Renal cortex interstitium (tissue), 11 donors: ENCODE results near the gene ENG. TPM values are rescaled to one million over a fixed set of nuclear protein-coding genes. Genes with fewer than 3 reads are reported as not detected.

ENCODE experiments used
- DNase-seq, 11 donors: peaks; one replicate each; pipeline ENCODE4 v3.0.0-alpha.2; 2013; ENCODE audit warnings: low read depth in 9 of 11, low spot score in 4 of 11; ENCODE audit errors: extremely low read depth in 1 of 11
- polyA plus RNA-seq, 3 donors: library from polyadenylated mRNA; unstranded; fragments of 120-200 nt; gene quantifications; one replicate each; pipeline ENCODE4 v1.2.1, GENCODE V29; 2013; ENCODE audit not compliant: insufficient read length in 3 of 3

ENG gene
- polyA plus RNA-seq, 3 donors: 75.7 to 92.9 (median 83.7) TPM

- peak in 1 of 11 donors; percentile 24 for DNase-seq
Observed at GRCh38 chr9:127809540-127810377, 44.7 kb downstream of the ENG start.

DNA sequence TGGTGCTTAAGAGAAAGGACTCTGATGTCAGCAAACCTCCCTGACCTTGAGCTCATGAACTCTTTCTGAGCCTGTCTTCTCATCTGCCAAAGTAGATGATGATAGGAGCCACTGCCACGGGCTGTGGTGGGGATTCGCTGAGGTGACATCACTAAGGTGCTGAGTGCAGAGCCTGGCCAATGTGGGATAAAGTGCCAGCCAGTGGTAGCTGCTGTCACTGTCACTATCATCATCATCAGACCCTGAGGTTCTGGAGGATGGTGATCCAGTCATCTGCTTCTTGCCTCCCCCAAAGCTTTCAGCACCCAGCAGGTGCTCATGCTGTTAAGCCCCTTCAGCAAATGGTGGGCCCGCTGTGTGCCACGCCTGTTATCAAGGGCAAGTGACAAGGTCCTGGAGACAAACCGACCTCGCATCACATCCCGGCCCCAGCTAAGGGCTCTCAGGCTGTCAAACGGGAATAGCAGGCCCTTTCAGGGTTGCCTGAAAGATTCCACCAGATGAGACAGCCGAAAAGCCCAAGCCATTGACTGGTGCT lies 45.4 kb downstream of the ENG start:
- DNase-seq: no peak

- DNase-seq: no peak
Observed at GRCh38 chr9:127808347-127809001, 46.0 kb downstream of the ENG start.

DNA sequence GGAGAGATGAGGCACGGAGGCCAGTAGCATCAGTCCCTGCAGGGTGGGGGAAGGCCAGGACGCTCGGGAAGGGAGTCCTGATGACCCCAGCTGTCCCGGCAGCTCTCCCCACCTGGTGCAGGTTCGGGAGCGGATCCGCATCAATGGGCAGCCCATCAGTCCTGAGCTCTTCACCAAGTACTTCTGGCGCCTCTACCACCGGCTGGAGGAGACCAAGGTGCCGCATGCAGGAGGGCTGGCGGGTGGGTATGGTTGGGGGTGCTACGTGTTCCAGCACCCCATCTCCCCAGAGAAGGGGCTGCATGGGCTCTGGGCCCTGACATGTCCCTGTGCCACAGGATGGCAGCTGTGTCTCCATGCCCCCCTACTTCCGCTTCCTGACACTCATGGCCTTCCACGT lies 47.6 kb downstream of the ENG start:
- DNase-seq: no peak

DNA sequence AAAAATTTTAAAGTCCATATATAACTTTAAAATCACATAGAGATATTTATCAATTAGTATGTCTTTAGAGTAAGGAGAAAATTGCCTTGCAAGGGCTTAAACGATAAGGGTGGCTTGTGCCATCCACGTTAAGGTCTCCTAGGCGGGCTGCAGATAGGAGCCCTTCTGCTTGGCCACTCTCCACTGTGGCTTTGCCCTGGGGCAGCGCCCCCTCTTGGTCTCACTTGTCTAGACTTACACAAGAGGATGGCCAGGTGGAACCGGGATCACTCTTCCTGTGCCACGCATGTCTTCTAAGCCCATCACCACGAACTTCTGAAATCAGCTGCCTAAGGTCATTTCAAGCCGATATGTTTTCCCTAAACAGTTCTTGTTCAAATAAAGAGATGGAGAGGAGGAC lies 48.8 kb downstream of the ENG start:
- DNase-seq: no peak

GRCh38 chr9:127803507-127804352 lies 50.7 kb downstream of the ENG start:
- DNase-seq: no peak

GRCh38 chr9:127802576-127803443 lies 51.6 kb downstream of the ENG start, which contains the start of gene FPGS:
FPGS (plus strand) TSS chr9:127802882; CDS start chr9:127802925, 43 bp downstream.
- DNase-seq: peak in 10 of 11 donors; percentile 52 to 83 (median 76)

DNA sequence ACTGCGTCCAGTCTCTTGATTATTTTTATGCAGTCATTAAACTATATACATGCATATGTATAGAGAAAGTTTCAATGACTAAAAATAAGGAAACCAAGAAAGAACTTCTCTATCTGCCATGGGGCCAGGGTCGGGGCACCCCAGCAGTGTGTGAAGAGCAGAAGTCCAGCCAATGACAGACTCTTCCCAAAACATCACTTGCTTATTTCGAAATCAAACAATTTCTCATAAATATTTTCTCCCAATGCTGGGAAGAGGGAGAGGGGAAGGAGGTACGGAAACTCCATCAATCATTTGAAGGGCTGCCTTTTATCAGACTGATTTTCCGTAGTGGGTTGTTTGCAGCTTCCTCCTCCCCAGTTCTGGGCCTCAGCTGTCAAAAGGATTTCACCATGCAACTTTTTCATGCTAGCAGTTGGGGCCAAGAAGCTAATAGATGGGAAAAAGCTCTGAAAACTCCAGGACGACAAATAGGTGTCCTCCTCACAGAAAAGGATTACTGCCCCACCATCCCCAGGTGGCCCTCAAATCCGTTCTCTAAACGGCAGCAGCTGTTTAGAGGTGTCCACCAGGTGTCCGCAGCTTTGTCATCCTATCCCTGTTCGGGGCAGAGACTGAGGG lies 52.4 kb downstream of the ENG start:
- DNase-seq: no peak

DNA sequence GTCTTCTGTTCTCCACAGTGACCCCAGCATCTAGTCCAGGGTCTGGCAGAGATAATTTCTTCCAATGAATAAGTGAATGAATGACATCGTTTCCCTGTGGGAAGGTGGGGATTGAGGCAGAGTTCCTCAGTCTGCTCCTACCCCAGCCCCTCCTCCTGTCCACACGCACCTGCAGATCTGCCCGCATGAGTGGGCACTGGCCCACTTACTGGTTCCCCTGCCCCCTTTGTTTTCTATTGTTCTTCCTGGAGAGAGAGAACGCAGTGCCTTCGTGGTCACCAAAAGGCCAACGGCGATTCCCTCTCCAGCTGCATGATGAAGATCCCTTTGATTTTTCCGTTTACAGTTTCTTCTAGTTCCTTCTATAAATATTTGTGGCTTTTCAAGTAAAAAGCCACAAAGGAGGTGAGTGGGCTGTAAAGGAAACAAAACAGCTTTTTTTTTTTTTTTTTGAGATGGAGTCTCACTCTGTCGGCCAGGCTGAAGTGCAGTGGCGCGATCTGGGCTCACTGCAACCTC lies 57.5 kb downstream of the ENG start:
- no peak for DNase-seq

DNA sequence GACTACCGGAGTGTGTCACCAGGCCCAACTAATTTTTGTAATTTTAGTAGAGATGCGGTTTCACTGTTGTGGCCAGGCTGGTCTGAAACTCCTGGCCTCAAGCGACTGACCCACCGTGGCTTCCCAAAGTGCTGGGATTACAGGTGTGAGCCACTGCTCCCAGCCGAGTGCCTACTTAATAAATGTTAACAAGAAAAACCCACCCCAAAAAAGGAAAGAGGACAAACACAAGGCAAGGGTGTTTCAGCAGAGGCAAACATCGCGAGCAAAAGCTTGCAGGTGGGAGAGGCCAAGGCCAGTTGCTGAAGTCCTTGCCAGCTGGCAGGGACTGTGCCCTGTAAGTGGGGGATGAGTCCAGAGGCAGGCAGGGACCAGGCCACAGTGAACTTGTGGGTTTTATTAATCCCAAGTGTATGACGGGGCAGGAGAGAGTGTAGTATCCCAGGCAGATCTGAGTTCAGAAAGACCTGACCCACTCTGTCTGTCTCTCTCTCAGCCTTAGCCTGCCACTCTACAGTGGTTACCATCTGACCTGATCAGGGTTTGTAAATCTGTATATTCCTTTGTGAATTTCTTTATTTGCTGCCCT lies 58.1 kb downstream of the ENG start:
- no peak for DNase-seq

- DNase-seq: no peak
Observed at GRCh38 chr9:127794001-127794791, 60.3 kb downstream of the ENG start.

DNA sequence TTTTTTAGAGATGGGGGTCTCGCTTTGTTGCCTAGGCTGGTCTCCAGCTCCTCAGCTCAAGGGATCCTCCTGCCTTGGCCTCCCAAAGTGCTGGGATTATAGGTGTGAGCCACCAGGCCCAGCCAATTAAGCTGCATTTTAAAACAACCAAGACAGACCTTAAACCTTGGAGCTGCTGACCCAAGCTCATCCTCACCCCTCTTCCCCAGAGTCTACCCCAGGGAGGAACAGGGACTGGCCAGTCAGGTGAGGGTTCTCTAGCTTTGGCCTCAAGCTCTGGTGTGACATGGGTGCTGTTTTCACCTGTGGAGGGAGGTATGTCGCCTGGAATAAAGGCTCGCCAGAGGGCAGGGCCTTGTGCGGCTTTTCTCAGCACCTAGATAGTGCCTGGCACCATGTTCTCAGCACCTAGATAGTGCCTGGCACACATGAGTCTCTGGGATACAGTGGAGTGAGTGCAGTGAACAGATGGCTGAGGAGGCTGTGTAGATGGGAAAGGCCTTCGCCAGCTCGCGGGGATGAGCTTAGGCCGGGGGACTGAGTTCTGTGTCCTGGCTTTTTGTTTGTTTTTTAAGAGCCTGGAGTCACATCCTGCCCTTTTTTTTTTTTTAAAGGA lies 61.3 kb downstream of the ENG start:
- DNase-seq: no peak

DNA sequence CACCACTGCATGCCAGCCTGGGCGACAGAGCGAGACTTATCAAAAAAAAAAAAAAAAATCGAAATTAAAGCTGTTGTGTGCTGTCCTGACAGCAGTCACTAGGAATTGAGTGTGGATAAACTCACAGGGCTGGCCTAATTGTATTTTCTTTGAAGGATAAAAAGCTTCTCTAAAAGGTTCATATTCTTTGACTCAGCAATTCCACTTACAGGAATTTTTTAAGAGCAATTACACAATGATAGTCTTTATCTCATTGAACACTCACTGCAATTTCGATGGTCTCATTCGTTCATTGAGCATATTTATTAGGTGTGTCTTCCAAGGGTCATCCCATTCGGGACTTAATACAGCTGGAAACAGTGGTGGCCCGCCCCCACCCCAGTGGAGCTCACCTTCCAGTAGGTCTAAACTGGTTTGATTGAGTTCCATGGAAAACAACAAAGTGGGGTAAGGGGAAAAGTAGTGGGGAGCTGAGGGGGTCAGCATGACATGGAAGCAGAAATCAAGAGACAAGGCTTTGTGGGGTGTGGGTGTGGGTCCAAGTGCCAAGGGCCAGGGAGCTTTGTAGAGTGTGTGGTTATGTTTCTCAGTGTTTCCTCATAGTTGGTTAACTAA lies 61.9 kb downstream of the ENG start:
- no peak for DNase-seq

- DNase-seq: no peak
Observed at GRCh38 chr9:127791085-127791484, 63.4 kb downstream of the ENG start.

GRCh38 chr9:127790094-127790855 lies 64.2 kb downstream of the ENG start:
- no peak for DNase-seq
